K562 (cell line): ENCODE data around the gene TFRC. TPM values are rescaled to one million over a fixed set of nuclear protein-coding genes. Genes with fewer than 3 reads are reported as not detected.

Experiments used
- CC2D1A ChIP-seq: fragments of 450-650 bp; IDR thresholded peaks from 2 replicates; pipeline ENCODE4 v1.6.1; 2017; ENCODE audit warnings: mild to moderate bottlenecking
- CHAMP1 ChIP-seq: fragments of 450-650 bp; IDR thresholded peaks from 2 replicates; pipeline ENCODE4 v1.6.1; 2016; ENCODE audit warnings: mild to moderate bottlenecking
- CHD2 ChIP-seq: IDR thresholded peaks from 2 replicates; pipeline ENCODE4 v1.6.1; 2011; ENCODE audit warnings: low read depth, low read length
- ERF ChIP-seq: fragments of 450-650 bp; formaldehyde crosslinking; IDR thresholded peaks from 2 replicates; pipeline ENCODE4 v1.4.0; 2020; ENCODE audit warnings: mild to moderate bottlenecking, mixed read lengths
- HDAC3 ChIP-seq: fragments of 450-650 bp; IDR thresholded peaks from 2 replicates; pipeline ENCODE4 v1.6.1; 2018; ENCODE audit warnings: borderline replicate concordance, mild to moderate bottlenecking, moderate library complexity; ENCODE audit not compliant: partially characterized antibody
- HMGN3 ChIP-seq: IDR thresholded peaks from 2 replicates; pipeline ENCODE4 v1.6.1; 2011; ENCODE audit warnings: borderline replicate concordance, low read depth, mild to moderate bottlenecking, mixed read lengths, low read length; ENCODE audit not compliant: insufficient read length; ENCODE audit errors: extremely low read depth
- HOMEZ ChIP-seq: fragments of 250-450 bp; sonication (Bioruptor Pico); IDR thresholded peaks from 2 replicates; pipeline ENCODE4 v1.4.0; 2020; ENCODE audit warnings: mild to moderate bottlenecking, moderate library complexity
- KLF16 ChIP-seq: IDR thresholded peaks from 2 replicates; pipeline ENCODE4 v1.6.1; 2016; ENCODE audit warnings: antibody characterized with exemption
- MXD1 ChIP-seq: fragments of 250-450 bp; sonication (Bioruptor Pico); IDR thresholded peaks from 2 replicates; pipeline ENCODE4 v1.8.0; 2021; ENCODE audit warnings: borderline replicate concordance, mild to moderate bottlenecking, moderate library complexity; ENCODE audit not compliant: poor library complexity, severe bottlenecking
- MYC ChIP-seq, 2 experiments: fragments of 250-450 bp in 1 of 2; sonication (Bioruptor Pico) in 1 of 2; IDR thresholded peaks; 2 replicates each; pipeline versions ENCODE4 v1.5.1 to v1.6.1; 2012 to 2021; ENCODE audit warnings: low read depth in 2 of 2, borderline replicate concordance in 1 of 2, improper control_type of control experiment in 1 of 2, low read length in 1 of 2, mild to moderate bottlenecking in 1 of 2, moderate library complexity in 1 of 2
- PATZ1 ChIP-seq: fragments of 250-450 bp; sonication (Bioruptor Pico); IDR thresholded peaks from 2 replicates; pipeline ENCODE4 v1.5.0; 2020; ENCODE audit warnings: mild to moderate bottlenecking, borderline replicate concordance
- RHOXF2B ChIP-seq: fragments of 250-450 bp; sonication (Bioruptor Pico); conservative IDR thresholded peaks from 2 replicates; pipeline ENCODE4 v1.5.1; 2021
- TFAP4 ChIP-seq: sonication (generic); formaldehyde crosslinking; IDR thresholded peaks from 2 replicates; pipeline ENCODE4 v1.8.0; 2022; ENCODE audit warnings: missing genetic modification reagents, mild to moderate bottlenecking, moderate library complexity, borderline replicate concordance
- ZNF280B ChIP-seq: fragments of 250-450 bp; sonication (Bioruptor Pico); IDR thresholded peaks from 2 replicates; pipeline ENCODE4 v1.5.1; 2021; ENCODE audit warnings: mild to moderate bottlenecking
- ZNF589 ChIP-seq: fragments of 200-800 bp; sonication (Bioruptor generic); IDR thresholded peaks from 2 replicates; pipeline ENCODE4 v1.6.1; 2016; ENCODE audit warnings: low read depth, missing genetic modification characterization, missing compliant biosample characterization
- polyA plus RNA-seq, 8 experiments: library from polyadenylated mRNA; depleted of rRNA in 4 of 8; stranded (reverse) in 5 of 8; unstranded in 3 of 8; fragments of >200 nt; fragmentation: Nextera tagmentation in 2 of 8; fragmentation: Illumina TruSeq in 1 of 8; extraction: Ambion mirVana in 2 of 8; extraction: Trizol in 1 of 8; gene quantifications; 2 replicates each; pipeline versions ENCODE4 v1.2.1 to v1.2.3, GENCODE V29; 2011 to 2014; ENCODE audit warnings: inconsistent platforms in 1 of 8, missing spikeins in 1 of 8
- total RNA-seq, 7 experiments: library from RNA; depleted of rRNA in 6 of 7; stranded (reverse); fragments of >200 nt in 6 of 7; fragmentation: Illumina TruSeq in 2 of 7; extraction: Trizol in 2 of 7; gene quantifications; 2 replicates each; pipeline versions ENCODE4 v1.2.1 to v1.2.3, GENCODE V29; 2011 to 2021; ENCODE audit warnings: low replicate concordance in 1 of 7

TFRC gene
- total and polyA plus RNA-seq, 9 of the 15 experiments (the other 6 are each of a cell fraction or from before 2014, with no cell fraction given): 149 to 679 (median 332) TPM

- TF ChIP-seq HOMEZ (no peak), ERF (CRISPR knock-in tag) (no peak), CC2D1A (no peak), CHAMP1 (no peak), PATZ1 (CRISPR knock-in tag) (no peak), TFAP4 (peak; percentile 87), ZNF589 (CRISPR knock-in tag) (no peak), KLF16 (no peak), CHD2 (peak; percentile 96), HDAC3 (no peak), MYC (IDR thresholded peaks at IDR 0.05; ENCODE audit: low read depth, low read length) (peak; percentile 45; the same call in 1 of the 2 replicates), MYC (CRISPR knock-in tag; IDR thresholded peaks at IDR 0.05; ENCODE audit: borderline replicate concordance, low read depth) (no peak), HMGN3 (peak; percentile 96), RHOXF2B (CRISPR knock-in tag) (no peak), MXD1 (CRISPR knock-in tag) (peak; percentile 15), ZNF280B (CRISPR knock-in tag) (no peak)
Measured at GRCh38 chr3:196081834-196082618, at the start of gene TFRC (continued).
